ENCODE results near the gene AGXT2.
"Not testable (repeated sequence)": the region's sequence is repeated elsewhere in the genome, so short reads cannot be mapped to it uniquely, and the experiment has no call there.

Gene AGXT2

DNA sequence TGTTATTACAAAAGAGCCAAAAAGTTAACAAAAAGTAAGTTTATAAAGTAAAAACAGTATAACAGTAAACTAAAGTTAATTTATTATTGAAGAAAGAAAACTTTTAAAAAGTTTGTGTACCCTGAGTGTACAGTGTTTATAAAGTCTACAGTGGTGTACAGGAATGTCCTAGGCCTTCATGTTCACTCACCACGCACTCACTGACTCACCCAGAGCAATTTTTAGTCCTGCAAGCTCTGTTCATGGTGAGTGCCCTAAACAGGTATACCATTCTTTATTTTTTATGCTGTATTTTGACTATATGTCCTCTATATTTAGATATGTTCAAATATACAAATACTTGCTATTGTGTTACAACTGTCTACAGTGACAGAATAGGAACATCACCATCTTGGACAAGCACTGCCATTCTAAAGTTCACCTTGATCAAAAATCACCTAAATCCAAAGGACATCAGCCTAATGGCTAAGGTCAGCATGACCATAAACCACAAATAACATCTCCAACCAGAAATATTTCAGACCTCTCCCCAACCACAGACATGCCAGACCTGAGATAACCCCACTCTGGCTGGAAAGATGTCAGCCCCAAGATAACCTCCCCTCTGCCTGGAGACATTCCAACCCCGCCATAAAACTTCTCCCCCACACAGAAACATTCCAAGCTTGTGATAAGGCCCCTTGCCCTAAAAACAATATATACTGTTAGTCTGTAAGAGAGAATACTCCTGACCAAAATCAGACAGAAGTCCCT is 56.1 kb downstream of the AGXT2 start:
- Histone ChIP-seq H3K9ac (ENCODE audit: low read depth, low read length) (no peak overlapping the region), H3K9me3 (ENCODE audit: insufficient read depth, low read depth, low read length) (peaks cover 2% of the 10 kb centered on the region; the same call in 1 of the 2 replicates), H3K36me3 (ENCODE audit: insufficient read depth, low read depth, low read length) (no peaks in the 10 kb centered on the region), H3K4me3 (ENCODE audit: low read length) (no peak overlapping the region), H3K27ac (ENCODE audit: low read length) (no peak overlapping the region), H3K4me1 (ENCODE audit: insufficient read depth, low read length) (no peaks in the 10 kb centered on the region), H3K27me3 (ENCODE audit: insufficient read depth, low read length) (no peaks in the 10 kb centered on the region)

DNA sequence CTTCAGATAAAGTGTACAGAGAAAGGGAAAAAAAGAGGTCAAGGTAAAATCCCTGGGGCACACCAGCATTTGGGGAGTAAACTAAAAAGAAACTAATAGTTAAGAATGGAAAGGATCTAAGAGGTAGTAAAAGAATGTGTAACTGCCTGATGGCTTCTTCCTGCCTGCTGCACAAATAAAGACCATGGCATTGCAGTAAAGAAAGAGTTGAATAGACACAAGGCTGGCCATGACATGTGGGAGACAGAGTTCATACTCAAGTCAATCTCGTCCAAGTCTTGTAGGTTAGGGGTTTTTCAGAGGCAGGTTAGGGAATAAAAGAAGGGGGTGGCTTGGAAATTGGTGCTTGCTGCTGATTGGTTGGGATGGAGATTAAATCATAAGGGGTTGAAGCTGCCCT is 60.8 kb downstream of the AGXT2 start:
- Histone ChIP-seq H3K27ac (ENCODE audit: low read length) (no peak overlapping the region), H3K4me3 (ENCODE audit: low read length) (no peak overlapping the region), H3K36me3 (ENCODE audit: insufficient read depth, low read depth, low read length) (no peaks in the 10 kb centered on the region), H3K9me3 (ENCODE audit: insufficient read depth, low read depth, low read length) (peaks cover 19% of the 10 kb centered on the region), H3K9ac (ENCODE audit: low read depth, low read length) (no peak overlapping the region), H3K27me3 (ENCODE audit: insufficient read depth, low read length) (no peaks in the 10 kb centered on the region), H3K4me1 (ENCODE audit: insufficient read depth, low read length) (no peaks in the 10 kb centered on the region)

DNA sequence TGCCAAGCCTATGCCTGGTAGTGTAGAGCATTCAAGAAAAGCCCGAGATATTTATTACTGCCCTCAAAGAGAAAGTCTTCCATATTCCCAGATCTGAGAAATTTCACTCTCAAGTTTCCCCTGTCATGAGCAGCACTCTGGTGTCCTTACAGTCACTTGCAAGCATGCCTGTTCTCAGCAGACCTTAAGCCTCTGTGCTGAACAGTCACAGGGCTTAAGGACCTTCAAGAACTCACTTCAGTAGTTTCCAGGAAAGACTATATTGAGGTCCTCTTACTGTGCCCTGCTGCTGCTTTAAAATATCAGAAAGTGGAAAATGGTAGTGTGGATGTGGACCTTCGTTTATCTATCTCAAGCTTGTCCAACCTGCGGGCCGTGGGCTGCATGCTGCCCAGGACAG is 64.9 kb downstream of the AGXT2 start:
- no peak overlapping the region for H3K27ac ChIP-seq (ENCODE audit: low read length)

DNA sequence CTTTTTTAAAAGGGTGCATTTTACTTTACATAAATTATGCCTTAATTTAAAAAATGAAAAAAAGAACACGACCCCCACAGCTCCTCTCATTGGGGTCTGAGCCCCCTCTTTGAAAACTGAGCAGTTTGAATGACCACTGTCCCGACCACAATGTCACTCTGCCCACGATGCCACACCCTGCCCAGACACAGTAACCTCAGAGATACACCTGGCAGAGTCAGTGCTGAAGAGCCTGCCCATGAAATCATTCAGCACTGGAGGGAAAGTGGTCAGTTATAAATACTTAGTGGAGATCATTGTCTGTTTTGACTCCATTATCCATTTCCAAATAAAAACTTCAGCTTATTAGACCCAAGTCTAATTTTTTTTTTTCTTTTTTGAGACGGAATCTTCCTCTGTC is 69.1 kb downstream of the AGXT2 start:
- Histone ChIP-seq H3K9ac (ENCODE audit: low read depth, low read length) (no peak overlapping the region), H3K27ac (ENCODE audit: low read length) (no peak overlapping the region), H3K27me3 (ENCODE audit: insufficient read depth, low read length) (no peaks in the 10 kb centered on the region), H3K9me3 (ENCODE audit: insufficient read depth, low read depth, low read length) (no peaks in the 10 kb centered on the region; the same call in 1 of the 2 replicates), H3K4me1 (ENCODE audit: insufficient read depth, low read length) (no peaks in the 10 kb centered on the region), H3K4me3 (ENCODE audit: low read length) (no peak overlapping the region), H3K36me3 (ENCODE audit: insufficient read depth, low read depth, low read length) (no peaks in the 10 kb centered on the region)

More for the DNA sequence above, 64.9 kb downstream of the AGXT2 start:
- Histone ChIP-seq H3K9me3 (ENCODE audit: insufficient read depth, low read depth, low read length) (peaks cover 19% of the 10 kb centered on the region), H3K27me3 (ENCODE audit: insufficient read depth, low read length) (no peaks in the 10 kb centered on the region), H3K36me3 (ENCODE audit: insufficient read depth, low read depth, low read length) (no peaks in the 10 kb centered on the region), H3K9ac (ENCODE audit: low read depth, low read length) (no peak overlapping the region), H3K4me1 (ENCODE audit: insufficient read depth, low read length) (no peaks in the 10 kb centered on the region), H3K4me3 (ENCODE audit: low read length) (no peak overlapping the region)

DNA sequence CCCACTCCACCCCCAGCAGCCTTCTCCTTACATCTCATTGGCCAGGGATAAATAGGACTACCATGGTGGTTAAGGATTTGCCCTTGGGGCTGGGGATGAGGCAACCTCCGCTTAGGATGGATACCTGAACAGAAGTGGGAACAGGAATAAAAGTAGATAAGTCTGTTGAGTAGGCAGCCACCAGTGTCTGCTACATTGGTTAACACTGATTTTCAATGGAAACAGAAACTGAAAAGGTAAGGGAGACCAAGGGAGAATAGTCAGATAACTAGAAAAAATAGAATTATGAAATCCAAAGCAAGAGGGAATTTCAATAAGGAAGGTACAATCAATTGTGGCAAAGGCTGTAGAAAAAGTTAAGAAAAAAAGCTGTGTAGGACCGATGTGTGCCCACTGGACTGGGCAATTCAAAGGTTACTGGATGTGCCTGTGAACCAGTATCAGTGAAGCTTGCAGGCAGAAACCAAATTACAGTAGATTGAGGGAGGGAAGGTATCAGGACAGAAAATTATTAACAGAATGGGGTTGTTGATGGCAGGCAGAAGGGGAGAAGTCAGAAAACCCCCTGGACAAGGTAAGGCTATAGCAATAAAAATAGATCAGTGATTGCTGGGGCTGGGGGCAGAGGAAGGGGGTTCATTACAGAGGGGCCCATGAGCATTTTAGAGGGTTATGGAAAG is 69.7 kb downstream of the AGXT2 start:
- no peaks in the 10 kb centered on the region for H3K9me3 ChIP-seq (ENCODE audit: insufficient read depth, low read depth, low read length)
- H3K4me1 ChIP-seq (ENCODE audit: insufficient read depth, low read length), result no peaks in the 10 kb centered on the region
- no peak overlapping the region for H3K4me3 ChIP-seq (ENCODE audit: low read length)
- no peaks in the 10 kb centered on the region for H3K36me3 ChIP-seq (ENCODE audit: insufficient read depth, low read depth, low read length)
- H3K27me3 ChIP-seq (ENCODE audit: insufficient read depth, low read length), result no peaks in the 10 kb centered on the region
- H3K27ac ChIP-seq (ENCODE audit: low read length), result no peak overlapping the region
- no peak overlapping the region for H3K9ac ChIP-seq (ENCODE audit: low read depth, low read length)

DNA sequence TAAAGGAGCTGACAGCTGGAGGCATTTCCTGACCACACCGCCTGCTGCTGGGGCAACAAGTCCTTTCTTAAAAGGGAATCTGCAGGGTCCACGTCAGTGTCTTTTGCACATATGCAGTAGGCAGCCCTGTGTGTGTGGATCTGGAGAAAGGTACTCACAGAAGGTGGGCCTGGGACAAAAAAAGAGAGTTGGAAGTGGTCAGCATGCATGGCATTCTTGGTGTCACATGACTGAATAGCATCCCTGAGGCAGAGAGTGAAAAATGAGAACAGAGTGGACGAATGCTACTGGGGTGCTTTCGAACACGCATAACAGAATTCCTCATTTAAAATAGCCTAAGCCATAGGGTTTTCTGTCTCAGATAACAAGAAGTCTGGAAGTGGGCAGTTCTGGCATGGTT is 71.4 kb downstream of the AGXT2 start:
- H3K27me3 ChIP-seq (ENCODE audit: insufficient read depth, low read length), result no peaks in the 10 kb centered on the region

DNA sequence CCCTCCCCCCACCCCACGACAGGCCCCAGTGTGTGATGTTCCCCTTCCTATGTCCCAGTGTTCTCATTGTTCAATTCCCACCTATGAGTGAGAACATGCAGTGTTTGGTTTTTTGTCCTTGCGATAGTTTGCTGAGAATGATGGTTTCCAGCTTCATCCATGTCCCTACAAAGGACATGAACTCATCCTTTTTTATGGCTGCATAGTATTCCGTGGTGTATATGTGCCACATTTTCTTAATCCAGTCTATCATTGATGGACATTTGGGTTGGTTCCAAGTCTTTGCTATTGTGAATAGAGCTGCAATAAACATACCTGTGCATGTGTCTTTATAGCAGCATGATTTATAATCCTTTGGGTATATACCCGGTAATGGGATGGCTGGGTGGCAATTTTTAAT is 76.1 kb downstream of the AGXT2 start:
- not testable (repeated sequence) for H3K9me3 ChIP-seq (ENCODE audit: insufficient read depth, low read depth, low read length); H3K27ac ChIP-seq (ENCODE audit: low read length); H3K27me3 ChIP-seq (ENCODE audit: insufficient read depth, low read length); H3K4me1 ChIP-seq (ENCODE audit: insufficient read depth, low read length); H3K4me3 ChIP-seq (ENCODE audit: low read length); H3K36me3 ChIP-seq (ENCODE audit: insufficient read depth, low read depth, low read length); H3K9ac ChIP-seq (ENCODE audit: low read depth, low read length)

More for the DNA sequence above, 71.4 kb downstream of the AGXT2 start:
- Histone ChIP-seq H3K36me3 (ENCODE audit: insufficient read depth, low read depth, low read length) (no peaks in the 10 kb centered on the region), H3K4me1 (ENCODE audit: insufficient read depth, low read length) (no peaks in the 10 kb centered on the region), H3K27ac (ENCODE audit: low read length) (no peak overlapping the region), H3K9me3 (ENCODE audit: insufficient read depth, low read depth, low read length) (no peaks in the 10 kb centered on the region), H3K4me3 (ENCODE audit: low read length) (no peak overlapping the region), H3K9ac (ENCODE audit: low read depth, low read length) (no peak overlapping the region)

DNA sequence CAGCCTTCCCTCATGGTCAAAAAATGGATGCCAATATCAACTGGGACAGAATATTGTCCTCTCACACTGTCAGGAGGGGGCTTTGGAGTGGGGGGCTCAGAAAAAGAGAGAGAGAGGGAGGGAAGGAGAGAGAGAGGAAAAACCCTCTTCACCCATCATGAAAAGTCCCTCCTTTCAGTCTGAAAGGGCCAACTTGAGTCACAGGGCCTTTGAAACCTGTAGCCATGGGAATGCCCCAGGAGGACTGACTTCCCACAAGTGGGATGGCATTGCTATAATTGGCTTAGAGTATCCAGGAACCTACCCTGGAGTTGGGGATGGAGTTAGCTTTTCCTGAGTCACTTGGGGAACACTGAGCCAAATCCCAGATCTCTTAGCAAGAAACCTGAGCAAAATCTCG is 77.2 kb downstream of the AGXT2 start:
- Histone ChIP-seq H3K27me3 (ENCODE audit: insufficient read depth, low read length) (no peaks in the 10 kb centered on the region), H3K4me3 (ENCODE audit: low read length) (no peak overlapping the region), H3K27ac (ENCODE audit: low read length) (no peak overlapping the region), H3K4me1 (ENCODE audit: insufficient read depth, low read length) (no peaks in the 10 kb centered on the region), H3K9ac (ENCODE audit: low read depth, low read length) (no peak overlapping the region), H3K36me3 (ENCODE audit: insufficient read depth, low read depth, low read length) (no peaks in the 10 kb centered on the region), H3K9me3 (ENCODE audit: insufficient read depth, low read depth, low read length) (no peaks in the 10 kb centered on the region)

DNA sequence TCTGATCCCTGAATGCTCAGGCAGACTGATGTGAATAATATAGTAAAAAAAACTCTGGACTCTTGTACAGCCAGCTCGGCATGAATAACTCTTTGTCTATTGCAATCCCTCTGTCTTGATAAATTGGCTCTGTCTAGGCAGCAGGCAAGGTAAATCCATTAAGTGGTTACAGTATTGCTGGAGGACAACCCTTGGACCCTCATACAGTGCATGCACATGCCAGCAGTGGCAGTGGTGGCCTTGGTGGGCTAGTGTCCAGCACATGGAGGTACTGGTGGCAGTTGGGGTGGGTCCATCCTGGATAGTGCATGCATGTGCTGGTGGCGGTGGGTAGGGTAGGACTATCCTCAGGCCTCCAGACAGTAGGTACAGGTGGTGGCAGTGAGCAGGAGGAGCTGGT is 79.5 kb downstream of the AGXT2 start:
- Histone ChIP-seq H3K4me1 (ENCODE audit: insufficient read depth, low read length) (no peaks in the 10 kb centered on the region), H3K9me3 (ENCODE audit: insufficient read depth, low read depth, low read length) (no peaks in the 10 kb centered on the region), H3K36me3 (ENCODE audit: insufficient read depth, low read depth, low read length) (no peaks in the 10 kb centered on the region), H3K27ac (ENCODE audit: low read length) (no peak overlapping the region), H3K9ac (ENCODE audit: low read depth, low read length) (no peak overlapping the region), H3K4me3 (ENCODE audit: low read length) (no peak overlapping the region), H3K27me3 (ENCODE audit: insufficient read depth, low read length) (no peaks in the 10 kb centered on the region)

DNA sequence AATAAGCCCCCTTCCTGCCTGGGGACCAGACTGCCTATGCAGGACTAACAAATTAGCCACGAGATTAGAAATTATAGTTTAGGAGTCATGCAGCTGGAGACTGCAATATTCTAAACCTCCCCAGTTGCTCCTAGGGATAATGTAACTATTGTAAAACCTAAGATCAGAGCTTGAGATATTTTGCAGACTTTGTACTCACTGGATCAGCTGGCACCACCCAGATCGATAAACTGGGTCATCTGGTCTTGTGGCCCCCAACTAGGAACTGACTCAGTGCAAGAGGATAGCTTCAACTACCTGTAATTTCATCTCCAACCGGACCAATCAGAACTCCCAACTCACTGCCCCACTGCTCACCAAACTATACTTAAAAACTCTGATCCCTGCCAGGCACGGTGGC is 80.2 kb downstream of the AGXT2 start:
- H3K9ac ChIP-seq (ENCODE audit: low read depth, low read length), result no peak overlapping the region
- no peaks in the 10 kb centered on the region for H3K36me3 ChIP-seq (ENCODE audit: insufficient read depth, low read depth, low read length)
- H3K4me3 ChIP-seq (ENCODE audit: low read length), result no peak overlapping the region
- H3K27me3 ChIP-seq (ENCODE audit: insufficient read depth, low read length), result no peaks in the 10 kb centered on the region
- no peaks in the 10 kb centered on the region for H3K4me1 ChIP-seq (ENCODE audit: insufficient read depth, low read length)
- H3K27ac ChIP-seq (ENCODE audit: low read length), result no peak overlapping the region
- H3K9me3 ChIP-seq (ENCODE audit: insufficient read depth, low read depth, low read length), result no peaks in the 10 kb centered on the region

DNA sequence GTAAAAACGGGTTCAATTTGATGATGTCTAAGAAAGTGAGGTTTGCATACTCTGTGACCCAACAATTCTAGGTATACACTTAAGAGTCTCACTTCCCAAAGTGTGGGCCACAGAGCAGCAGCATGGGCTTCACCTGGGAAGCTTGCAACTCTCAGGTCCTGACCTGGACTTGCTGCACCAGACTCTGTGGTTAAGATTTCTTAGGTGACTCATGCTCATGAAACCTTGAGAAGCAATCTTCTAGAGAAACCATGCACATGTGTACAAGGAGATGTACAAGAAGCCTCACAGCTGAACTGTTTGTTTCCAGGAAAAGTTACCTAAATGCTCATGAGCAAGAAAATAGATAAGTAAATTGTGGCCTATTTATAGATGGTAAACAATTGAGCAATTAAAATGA is 88.4 kb downstream of the AGXT2 start:
- Histone ChIP-seq H3K4me3 (ENCODE audit: low read length) (no peak overlapping the region), H3K27ac (ENCODE audit: low read length) (no peak overlapping the region), H3K4me1 (ENCODE audit: insufficient read depth, low read length) (no peaks in the 10 kb centered on the region), H3K27me3 (ENCODE audit: insufficient read depth, low read length) (no peaks in the 10 kb centered on the region), H3K36me3 (ENCODE audit: insufficient read depth, low read depth, low read length) (peaks cover 12% of the 10 kb centered on the region), H3K9ac (ENCODE audit: low read depth, low read length) (no peak overlapping the region), H3K9me3 (ENCODE audit: insufficient read depth, low read depth, low read length) (no peaks in the 10 kb centered on the region)

All from iPS-20b (cell line).